CD4-positive, alpha-beta T cell treated with Interleukin-4 for 4 hours (primary cell): Measurements from ENCODE around the gene DCAKD.
A peak's percentile ranks its signal among the peaks of the same experiment; 100 is the strongest.

Experiments
- DNase-seq: peaks from one replicate; pipeline ENCODE4 v3.0.0-alpha.2; 2020

The DCAKD gene

GRCh38 chr17:45051060-45051719, at the start of gene DCAKD:
DCAKD (minus strand) TSS chr17:45051632; CDS start chr17:45034885, 16,747 bp downstream.
- peak; percentile 92 for DNase-seq

GRCh38 chr17:45098869-45099616, 47.6 kb upstream of the DCAKD start:
- DNase-seq = peak; percentile 57

- no peak for DNase-seq
These were observed 46.8 kb upstream of the DCAKD start for GRCh38 chr17:45098081-45098868.

GRCh38 chr17:45096926-45097325, 45.5 kb upstream of the DCAKD start:
- DNase-seq = no peak

GRCh38 chr17:45096141-45096540, 44.7 kb upstream of the DCAKD start:
- DNase-seq = no peak

GRCh38 chr17:45093444-45094110, 42.1 kb upstream of the DCAKD start:
- no peak for DNase-seq

- no peak for DNase-seq
These were observed 41.5 kb upstream of the DCAKD start for GRCh38 chr17:45092911-45093430.

GRCh38 chr17:45091778-45092425, 40.5 kb upstream of the DCAKD start:
- no peak for DNase-seq

GRCh38 chr17:45090711-45091110, 39.3 kb upstream of the DCAKD start:
- DNase-seq = no peak

GRCh38 chr17:45088741-45089140, 37.3 kb upstream of the DCAKD start:
- no peak for DNase-seq

GRCh38 chr17:45087978-45088377, 36.5 kb upstream of the DCAKD start:
- no peak for DNase-seq

- DNase-seq = no peak
These were observed 36.1 kb upstream of the DCAKD start for GRCh38 chr17:45087504-45087975.

- DNase-seq = no peak
These were observed 35.6 kb upstream of the DCAKD start for GRCh38 chr17:45086865-45087503.

GRCh38 chr17:45086391-45086790, 35.0 kb upstream of the DCAKD start:
- no peak for DNase-seq

GRCh38 chr17:45081047-45081703, 29.7 kb upstream of the DCAKD start:
- DNase-seq = no peak

- DNase-seq = peak; percentile 3
These were observed 26.2 kb upstream of the DCAKD start for GRCh38 chr17:45077643-45078042.

- DNase-seq = no peak
These were observed 22.1 kb upstream of the DCAKD start for GRCh38 chr17:45073414-45074070.

- no peak for DNase-seq
These were observed 19.4 kb upstream of the DCAKD start for GRCh38 chr17:45070809-45071208.

- DNase-seq = no peak
These were observed 18.6 kb upstream of the DCAKD start for GRCh38 chr17:45070001-45070400.

GRCh38 chr17:45067637-45068036, 16.2 kb upstream of the DCAKD start:
- DNase-seq = no peak

- no peak for DNase-seq
These were observed 11.8 kb upstream of the DCAKD start for GRCh38 chr17:45063198-45063597.
